CD4-positive, alpha-beta T cell (primary cell): ENCODE results near the gene VPS8. TPM values are rescaled to one million over a fixed set of nuclear protein-coding genes. Genes with fewer than 3 reads are reported as not detected.

ENCODE experiments used
- ATAC-seq: fragments of 200-7000 bp; cut with Tn5 transposase; one replicate; pipeline ENCODE4 v1.10.0; 2022; ENCODE audit warnings: mild to moderate bottlenecking; ENCODE audit not compliant: poor library complexity
- CTCF ChIA-PET: fragments of 350-600 bp; sonication (Branson Sonifier 250); formaldehyde crosslinking; loops from one replicate; lab custom pipeline; 2021; ENCODE audit warnings: antibody characterized with exemption, inconsistent platforms; lab: Charles Lee
- POLR2A ChIA-PET: fragments of 350-600 bp; sonication (Branson Sonifier 250); formaldehyde crosslinking; loops from one replicate; lab custom pipeline; 2021; ENCODE audit warnings: antibody characterized with exemption, inconsistent platforms; lab: Charles Lee
- DNase-seq, 14 experiments: peaks; one replicate each; pipeline ENCODE4 v3.0.0-alpha.2; 2013 to 2020; ENCODE audit warnings: mixed read lengths in 2 of 14
- H3K27ac ChIP-seq, 2 donors: one replicate each; pipeline versions ENCODE4 v1.5.1 to v1.7.0; 2013; ENCODE audit warnings: low read length in 2 of 2, low read depth in 1 of 2, mild to moderate bottlenecking in 1 of 2
- H3K27me3 ChIP-seq, 2 experiments: 1 replicate in 1 of 2; 2 replicates in 1 of 2; pipeline versions ENCODE4 v1.6.1 to v1.7.0; 2013; ENCODE audit warnings: low read length in 2 of 2, control low read depth in 1 of 2, mild to moderate bottlenecking in 1 of 2, moderate library complexity in 1 of 2; ENCODE audit not compliant: insufficient read depth in 2 of 2, control insufficient read depth in 1 of 2
- H3K36me3 ChIP-seq: one replicate; pipeline ENCODE4 v1.6.1; 2013; ENCODE audit warnings: low read length, control low read depth; ENCODE audit not compliant: insufficient read depth
- H3K4me1 ChIP-seq: one replicate; pipeline ENCODE4 v1.6.1; 2013; ENCODE audit warnings: low read length, control low read depth; ENCODE audit not compliant: insufficient read depth
- H3K4me3 ChIP-seq: one replicate; pipeline ENCODE4 v1.5.1; 2013; ENCODE audit warnings: mild to moderate bottlenecking, low read length, moderate library complexity
- H3K9me3 ChIP-seq, 2 experiments: 1 replicate in 1 of 2; 2 replicates in 1 of 2; pipeline versions ENCODE4 v1.6.1 to v1.7.0; 2013; ENCODE audit warnings: low read length in 2 of 2, mild to moderate bottlenecking in 2 of 2, control low read depth in 1 of 2, moderate library complexity in 1 of 2; ENCODE audit not compliant: control insufficient read depth in 1 of 2, insufficient read depth in 1 of 2
- H3K27ac Mint-ChIP-seq: one replicate; pipeline ENCODE4 v1.8.0; 2020; ENCODE audit warnings: mixed read lengths
- H3K27me3 Mint-ChIP-seq: one replicate; pipeline ENCODE4 v1.8.0; 2021; ENCODE audit warnings: mixed read lengths
- H3K36me3 Mint-ChIP-seq: one replicate; pipeline ENCODE4 v1.8.0; 2021; ENCODE audit warnings: low read depth, mixed read lengths
- H3K4me1 Mint-ChIP-seq: one replicate; pipeline ENCODE4 v1.8.0; 2021; ENCODE audit warnings: low read depth, mixed read lengths
- H3K4me3 Mint-ChIP-seq: one replicate; pipeline ENCODE4 v1.8.0; 2020; ENCODE audit warnings: mild to moderate bottlenecking, mixed read lengths
- H3K9me3 Mint-ChIP-seq: one replicate; pipeline ENCODE4 v1.8.0; 2020; ENCODE audit warnings: mixed read lengths
- CTCF ChIP-seq: fragments of 200-600 bp; IDR thresholded peaks from one replicate; pipeline ENCODE4 v1.8.0; 2022; ENCODE audit warnings: antibody characterized with exemption, mild to moderate bottlenecking
- intact Hi-C, 2 experiments: fragments of 100-400 bp; cut with DNase I in 1 of 2; cut with micrococcal nuclease in 1 of 2; formaldehyde crosslinking; loops; one replicate each; pipeline versions ENCODE4 v1.15.1 to v1.9.0; 2023 to 2025; cut with DNase I, micrococcal nuclease
- total RNA-seq, 174 experiments: library from RNA in 2 of 174; stranded (reverse) in 2 of 174; gene quantifications; one replicate each; pipeline ENCODE4 v1.2.3 and lab custom pipeline; 2021 to 2026

Gene VPS8
- total RNA-seq, 2 experiments from 2014 or later: 56.8 to 61.2 TPM

GRCh38 chr3:184821034-184821433 is 9.1 kb downstream of the VPS8 start:
- Histone ChIP-seq H3K4me3 (no peak overlapping the region), H3K27me3 (no peaks in the 10 kb centered on the region), H3K4me1 (no peaks in the 10 kb centered on the region), H3K36me3 (peaks cover 10% of the 10 kb centered on the region), H3K9me3 (no peaks in the 10 kb centered on the region), H3K27ac (no peak overlapping the region)
- H3K27ac Mint-ChIP-seq: no peak overlapping the region
- no peak for TF ChIP-seq CTCF
- CTCF ChIA-PET: interaction anchor here (1.0 kb wide), 1 partner anchor 12 kb away, joined by 3 read pairs; no protein-coding TSS in a partner anchor
- peaks cover 50% of the 10 kb centered on the region for H3K36me3 Mint-ChIP-seq
- H3K9me3 Mint-ChIP-seq: no peaks in the 10 kb centered on the region
- DNase-seq (no peak), ATAC-seq (no peak)
- H3K4me1 Mint-ChIP-seq: peaks cover 34% of the 10 kb centered on the region
- POLR2A ChIA-PET: interaction anchor here (0.7 kb wide), 1 partner anchor 8 kb away, joined by 4 read pairs; no protein-coding TSS in a partner anchor
- H3K4me3 Mint-ChIP-seq: no peak overlapping the region
- intact Hi-C loops: no loop called here
- H3K27me3 Mint-ChIP-seq: no peaks in the 10 kb centered on the region

DNA sequence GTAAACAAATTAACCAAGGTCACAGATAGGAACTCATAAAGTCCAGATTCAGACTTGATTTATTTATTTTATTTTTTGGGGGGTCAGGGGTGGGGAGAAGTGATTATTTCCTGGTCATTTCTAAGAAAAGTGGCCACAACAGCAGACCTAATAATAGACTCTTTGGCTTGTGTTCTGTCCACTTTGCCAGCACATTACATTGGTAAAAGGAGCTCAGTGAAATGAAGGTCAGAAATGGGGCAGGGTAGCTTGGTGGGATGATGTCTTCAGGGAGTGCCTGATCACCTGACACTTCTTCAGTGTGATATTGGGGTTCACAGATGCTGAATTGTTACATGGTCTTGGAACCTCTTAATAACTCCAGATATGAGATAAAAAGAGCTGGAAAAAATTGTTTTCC is 10.1 kb downstream of the VPS8 start:
- CTCF ChIA-PET: interaction anchor here (2.1 kb wide), 1 partner anchor 9 kb away, joined by 7 read pairs; the partner anchor contains the start of gene VPS8
- Histone ChIP-seq H3K4me3 (no peak overlapping the region), H3K9me3 (no peaks in the 10 kb centered on the region), H3K4me1 (no peaks in the 10 kb centered on the region), H3K27me3 (no peaks in the 10 kb centered on the region), H3K36me3 (peaks cover 20% of the 10 kb centered on the region), H3K27ac (no peak overlapping the region)
- Mint-ChIP-seq H3K4me3 (no peak overlapping the region), H3K4me1 (peaks cover 23% of the 10 kb centered on the region), H3K27ac (no peak overlapping the region), H3K9me3 (no peaks in the 10 kb centered on the region), H3K36me3 (peaks cover 46% of the 10 kb centered on the region), H3K27me3 (no peaks in the 10 kb centered on the region)
- intact Hi-C loops: no loop called here
- no peak for ATAC-seq
- no peak for DNase-seq
- POLR2A ChIA-PET: no interaction called here
- TF ChIP-seq CTCF: no peak

GRCh38 chr3:184822654-184823053 is 10.7 kb downstream of the VPS8 start:
- H3K9me3 ChIP-seq: no peaks in the 10 kb centered on the region
- no peaks in the 10 kb centered on the region for H3K27me3 Mint-ChIP-seq
- no peak overlapping the region for H3K4me3 ChIP-seq
- H3K36me3 ChIP-seq: peaks cover 23% of the 10 kb centered on the region
- H3K4me1 Mint-ChIP-seq: peaks cover 20% of the 10 kb centered on the region
- no peaks in the 10 kb centered on the region for H3K27me3 ChIP-seq
- intact Hi-C loops: no loop called here
- CTCF ChIA-PET: interaction anchor here (0.6 to 2.1 kb wide), 2 partner anchors 10 to 1180 kb away, joined by 4 to 7 read pairs; partner anchors contain the start of gene VPS8
- peaks cover 47% of the 10 kb centered on the region for H3K36me3 Mint-ChIP-seq
- no peak overlapping the region for H3K27ac ChIP-seq
- H3K27ac Mint-ChIP-seq: no peak overlapping the region
- no peak for DNase-seq
- POLR2A ChIA-PET: interaction anchor here (0.5 kb wide), 1 partner anchor 8 kb away, joined by 3 read pairs; no protein-coding TSS in a partner anchor
- H3K4me1 ChIP-seq: no peaks in the 10 kb centered on the region
- ATAC-seq: no peak
- no peak overlapping the region for H3K4me3 Mint-ChIP-seq
- no peaks in the 10 kb centered on the region for H3K9me3 Mint-ChIP-seq
- no peak for TF ChIP-seq CTCF
